Naive B cell (primary cell): Measurements from ENCODE around the gene SH3PXD2A. TPM values are rescaled to one million over a fixed set of nuclear protein-coding genes. Genes with fewer than 3 reads are reported as not detected.

ENCODE experiments used
- ATAC-seq, 2 donors: fragments of 150-1000 bp; cut with Tn5 transposase; 2 replicates each; pipeline ENCODE4 v1.10.0; 2021; ENCODE audit warnings: low read depth in 2 of 2, mild to moderate bottlenecking in 2 of 2, moderate library complexity in 2 of 2
- DNase-seq: peaks from one replicate; pipeline ENCODE4 v3.0.0; 2022
- H3K27ac Mint-ChIP-seq, 6 donors: one replicate each; pipeline ENCODE4 v1.8.0; 2020 to 2022; ENCODE audit warnings: mild to moderate bottlenecking in 6 of 6, mixed read lengths in 6 of 6, moderate library complexity in 5 of 6, inconsistent platforms in 2 of 6
- H3K27me3 Mint-ChIP-seq, 3 donors: one replicate each; pipeline ENCODE4 v1.8.0; 2021 to 2022; ENCODE audit warnings: mixed read lengths in 3 of 3, mild to moderate bottlenecking in 1 of 3
- H3K36me3 Mint-ChIP-seq, 2 donors: one replicate each; pipeline ENCODE4 v1.8.0; 2020 to 2022; ENCODE audit warnings: mixed read lengths in 2 of 2, inconsistent platforms in 1 of 2, mild to moderate bottlenecking in 1 of 2
- H3K4me1 Mint-ChIP-seq, 3 donors: one replicate each; pipeline ENCODE4 v1.8.0; 2020 to 2022; ENCODE audit warnings: mixed read lengths in 3 of 3, inconsistent platforms in 1 of 3, mild to moderate bottlenecking in 1 of 3, moderate library complexity in 1 of 3
- H3K4me3 Mint-ChIP-seq, 8 donors: one replicate each; pipeline ENCODE4 v1.8.0; 2020 to 2022; ENCODE audit warnings: mild to moderate bottlenecking in 8 of 8, mixed read lengths in 8 of 8, moderate library complexity in 8 of 8, inconsistent platforms in 2 of 8
- H3K9me3 Mint-ChIP-seq, 7 donors: one replicate each; pipeline ENCODE4 v1.8.0; 2020 to 2022; ENCODE audit warnings: mixed read lengths in 7 of 7, mild to moderate bottlenecking in 5 of 7, inconsistent platforms in 2 of 7, moderate library complexity in 1 of 7
- polyA plus RNA-seq, 6 donors: library from polyadenylated mRNA; unstranded; fragments of 300-500 nt; fragmentation: Illumina TruSeq; gene quantifications; one replicate each; pipeline ENCODE4 v1.2.3, GENCODE V29; 2021; ENCODE audit warnings: low read depth in 6 of 6

SH3PXD2A gene
- polyA plus RNA-seq, 6 donors from 2014 or later, result 0.47 to 1.4 (median 0.72) TPM; not detected in 1

GRCh38 chr10:103688491-103688890 lies 166.9 kb downstream of the SH3PXD2A start:
- DNase-seq, result no peak
- peaks cover 25 to 35% (median 28%) of the 10 kb centered on the region in 3 donors for H3K4me1 Mint-ChIP-seq

GRCh38 chr10:103687718-103688117 lies 167.7 kb downstream of the SH3PXD2A start:
- no peak overlapping the region for H3K4me3 Mint-ChIP-seq
- H3K27ac Mint-ChIP-seq, result peak overlapping the region in 2 of 6 donors; percentile 1 to 91
- H3K9me3 Mint-ChIP-seq, result no peaks in the 10 kb centered on the region
- peaks cover 22 to 33% (median 26%) of the 10 kb centered on the region in 3 donors for H3K4me1 Mint-ChIP-seq
- H3K27me3 Mint-ChIP-seq, result no peaks in the 10 kb centered on the region
- ATAC-seq, result no peak
- no peak for DNase-seq
- no peaks in the 10 kb centered on the region for H3K36me3 Mint-ChIP-seq

More at GRCh38 chr10:103688491-103688890, 166.9 kb downstream of the SH3PXD2A start:
- ATAC-seq, result no peak
- Mint-ChIP-seq H3K9me3 (no peaks in the 10 kb centered on the region), H3K27ac (peak overlapping the region in 2 of 6 donors; percentile 1 to 70), H3K27me3 (no peaks in the 10 kb centered on the region), H3K36me3 (no peaks in the 10 kb centered on the region), H3K4me3 (no peak overlapping the region)

DNA sequence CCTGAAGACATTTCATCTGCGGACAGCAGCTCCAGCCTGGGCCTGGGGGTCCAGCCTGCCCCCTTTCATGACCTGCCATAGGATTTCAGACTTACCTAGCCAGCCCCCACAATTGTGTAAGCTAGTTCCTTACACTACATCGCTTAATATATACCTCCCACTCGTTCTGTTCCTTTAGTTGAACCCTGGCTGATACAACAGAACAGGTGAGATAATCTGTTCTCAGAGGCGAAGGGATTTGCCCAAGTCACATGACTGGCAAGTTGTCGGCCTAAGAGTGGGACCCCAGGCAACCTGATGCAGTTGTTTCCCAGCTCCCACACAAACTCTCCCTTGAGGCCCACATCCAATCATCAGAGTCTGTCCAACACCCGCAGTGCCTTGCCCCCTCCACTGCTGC lies 168.2 kb downstream of the SH3PXD2A start:
- Mint-ChIP-seq H3K27me3 (no peaks in the 10 kb centered on the region), H3K27ac (peak overlapping the region in 1 of 6 donors; percentile 1), H3K36me3 (no peaks in the 10 kb centered on the region), H3K4me1 (peaks cover 22 to 33% (median 26%) of the 10 kb centered on the region in 3 donors), H3K4me3 (no peak overlapping the region), H3K9me3 (no peaks in the 10 kb centered on the region)
- DNase-seq (no peak), ATAC-seq (no peak)

DNA sequence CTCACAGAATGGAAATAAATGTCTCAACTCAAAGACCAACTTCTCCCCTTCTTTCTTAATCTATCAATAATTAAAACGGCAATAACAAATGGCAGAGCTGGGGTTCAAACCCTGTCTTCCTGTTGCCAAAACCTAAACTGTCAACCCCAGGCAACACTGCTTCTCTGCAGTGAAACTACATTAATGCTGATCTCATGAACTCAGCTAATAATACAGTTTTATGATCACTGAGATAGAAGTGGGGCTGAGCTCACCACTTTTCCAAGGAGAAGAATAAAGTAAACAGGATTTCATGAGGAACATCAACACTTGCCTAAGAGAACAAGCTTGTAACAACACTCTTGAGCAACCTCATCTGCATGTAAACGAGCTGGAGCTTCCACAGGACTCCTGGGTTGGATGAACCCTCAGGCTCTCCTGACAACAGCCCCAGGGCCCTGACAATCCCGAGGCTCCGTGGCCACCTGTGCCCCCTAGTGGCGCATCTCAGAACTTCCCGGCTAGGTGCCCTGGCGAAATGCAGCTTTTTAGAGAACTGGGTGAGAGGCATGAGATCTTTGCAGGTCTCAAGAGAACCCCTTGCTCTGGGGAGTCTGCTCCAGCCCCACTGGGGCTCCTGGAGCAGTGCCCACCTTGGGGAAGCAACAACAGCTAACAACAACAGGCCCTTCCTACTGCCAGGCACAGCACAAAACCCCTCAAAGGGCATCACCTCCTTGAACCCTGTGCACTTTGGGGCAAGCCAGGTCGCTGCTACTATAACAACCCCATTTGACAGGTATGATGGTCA lies 169.3 kb downstream of the SH3PXD2A start:
- peak; percentile 90 to 92 for ATAC-seq
- peak; percentile 70 for DNase-seq
- Mint-ChIP-seq H3K4me3 (peak overlapping the region in 2 of 8 donors; percentile 12 to 40), H3K36me3 (no peaks in the 10 kb centered on the region), H3K27ac (peak overlapping the region in 5 of 6 donors; percentile 44 to 93 (median 80)), H3K9me3 (no peaks in the 10 kb centered on the region), H3K27me3 (no peaks in the 10 kb centered on the region), H3K4me1 (peaks cover 13 to 22% (median 17%) of the 10 kb centered on the region in 3 donors)

GRCh38 chr10:103683851-103684250 lies 171.5 kb downstream of the SH3PXD2A start:
- no peaks in the 10 kb centered on the region for H3K9me3 Mint-ChIP-seq
- no peak for DNase-seq
- H3K4me1 Mint-ChIP-seq, result peaks cover 14 to 28% (median 19%) of the 10 kb centered on the region in 3 donors
- no peaks in the 10 kb centered on the region for H3K36me3 Mint-ChIP-seq
- H3K27me3 Mint-ChIP-seq, result no peaks in the 10 kb centered on the region
- H3K4me3 Mint-ChIP-seq, result no peak overlapping the region
- ATAC-seq, result no peak
- H3K27ac Mint-ChIP-seq, result peak overlapping the region in 2 of 6 donors; percentile 68 to 86

DNA sequence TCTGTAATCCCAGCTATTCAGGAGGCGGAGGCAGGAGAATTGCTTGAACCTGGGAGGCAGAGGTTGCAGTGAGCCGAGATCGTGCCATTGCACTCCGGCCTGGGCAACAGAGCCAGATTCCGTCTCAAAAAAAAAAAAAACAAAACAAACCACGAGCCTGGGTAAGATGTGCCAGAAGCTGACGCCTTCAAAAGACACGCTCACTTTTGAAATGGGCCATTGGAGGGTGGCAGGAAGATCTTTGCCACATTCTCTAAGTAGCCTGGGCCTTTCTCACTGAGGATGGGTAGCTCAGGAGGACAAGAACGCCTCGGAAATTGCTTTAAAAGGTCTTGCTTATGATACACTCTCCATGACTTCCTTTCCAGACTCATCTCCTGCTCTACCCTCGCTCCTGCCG lies 172.7 kb downstream of the SH3PXD2A start:
- Mint-ChIP-seq H3K4me3 (no peak overlapping the region), H3K36me3 (no peaks in the 10 kb centered on the region), H3K27me3 (no peaks in the 10 kb centered on the region), H3K27ac (peak overlapping the region in 3 of 6 donors; percentile 20 to 80 (median 49)), H3K9me3 (no peaks in the 10 kb centered on the region), H3K4me1 (peaks cover 24 to 40% (median 32%) of the 10 kb centered on the region in 3 donors)
- ATAC-seq, result no peak
- no peak for DNase-seq

DNA sequence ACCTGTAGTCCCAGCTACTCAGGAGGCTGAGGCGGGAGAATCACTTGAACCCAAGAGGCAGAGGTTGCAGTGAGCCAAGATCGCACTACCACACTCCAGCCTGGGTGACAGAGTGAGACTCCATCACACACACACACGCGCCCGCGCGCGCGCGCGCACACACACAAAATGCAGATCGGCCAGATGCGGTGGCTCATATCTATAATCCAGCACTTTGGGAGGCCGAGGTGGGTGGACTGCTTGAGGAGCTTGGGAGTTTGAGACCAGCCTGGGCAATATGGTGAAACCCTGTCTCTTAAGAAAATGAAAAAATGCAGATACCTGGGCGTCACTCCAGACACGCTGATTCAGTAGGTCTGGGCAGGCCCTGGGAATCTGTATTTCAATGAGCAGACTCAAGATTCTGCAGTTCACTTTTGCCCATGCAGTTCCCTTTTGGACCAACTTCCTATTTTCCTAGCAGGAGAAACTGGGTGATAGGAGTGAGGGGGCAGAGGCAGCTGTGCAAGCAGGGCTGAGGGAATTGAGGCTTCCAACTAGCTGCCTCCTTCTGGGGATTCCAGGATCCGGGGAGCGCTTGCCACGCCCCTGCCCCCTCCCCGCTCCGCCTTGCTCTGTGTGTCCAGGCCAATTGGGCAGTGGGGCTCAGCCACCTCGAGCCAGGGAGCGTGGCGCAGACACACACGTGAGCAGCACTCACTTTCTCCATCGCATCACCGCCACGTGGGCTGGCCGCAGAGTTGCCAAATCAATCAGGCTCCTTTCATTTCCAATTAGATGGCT lies 173.6 kb downstream of the SH3PXD2A start:
- Mint-ChIP-seq H3K27me3 (no peaks in the 10 kb centered on the region), H3K9me3 (no peaks in the 10 kb centered on the region), H3K4me1 (peaks cover 24 to 43% (median 33%) of the 10 kb centered on the region in 3 donors), H3K4me3 (no peak overlapping the region), H3K27ac (peak overlapping the region in 3 of 6 donors; percentile 24 to 52 (median 49)), H3K36me3 (no peaks in the 10 kb centered on the region)
- ATAC-seq (no peak), DNase-seq (no peak)

DNA sequence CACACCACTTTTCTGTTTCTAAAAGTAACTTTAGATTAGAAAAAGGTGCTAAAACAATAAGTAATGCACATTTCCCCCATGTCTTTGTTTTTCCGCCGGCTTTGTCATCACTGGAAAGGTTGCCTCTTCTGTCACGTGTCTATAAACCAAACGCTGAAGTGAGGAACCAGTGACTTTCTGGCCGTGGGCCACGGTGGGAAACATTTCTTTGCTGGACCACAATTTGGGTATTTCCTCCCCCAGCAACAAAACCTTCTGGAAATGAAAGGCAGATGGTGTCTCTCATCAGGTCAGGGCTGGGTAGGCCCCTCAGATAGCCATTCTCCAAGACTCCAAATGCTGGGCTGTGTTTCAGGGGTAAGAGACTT lies 174.5 kb downstream of the SH3PXD2A start:
- ATAC-seq, result no peak
- Mint-ChIP-seq H3K4me1 (peaks cover 21 to 37% (median 27%) of the 10 kb centered on the region in 3 donors), H3K4me3 (no peak overlapping the region), H3K9me3 (no peaks in the 10 kb centered on the region), H3K36me3 (no peaks in the 10 kb centered on the region), H3K27me3 (no peaks in the 10 kb centered on the region), H3K27ac (peak overlapping the region in 1 of 6 donors; percentile 99)
- no peak for DNase-seq

DNA sequence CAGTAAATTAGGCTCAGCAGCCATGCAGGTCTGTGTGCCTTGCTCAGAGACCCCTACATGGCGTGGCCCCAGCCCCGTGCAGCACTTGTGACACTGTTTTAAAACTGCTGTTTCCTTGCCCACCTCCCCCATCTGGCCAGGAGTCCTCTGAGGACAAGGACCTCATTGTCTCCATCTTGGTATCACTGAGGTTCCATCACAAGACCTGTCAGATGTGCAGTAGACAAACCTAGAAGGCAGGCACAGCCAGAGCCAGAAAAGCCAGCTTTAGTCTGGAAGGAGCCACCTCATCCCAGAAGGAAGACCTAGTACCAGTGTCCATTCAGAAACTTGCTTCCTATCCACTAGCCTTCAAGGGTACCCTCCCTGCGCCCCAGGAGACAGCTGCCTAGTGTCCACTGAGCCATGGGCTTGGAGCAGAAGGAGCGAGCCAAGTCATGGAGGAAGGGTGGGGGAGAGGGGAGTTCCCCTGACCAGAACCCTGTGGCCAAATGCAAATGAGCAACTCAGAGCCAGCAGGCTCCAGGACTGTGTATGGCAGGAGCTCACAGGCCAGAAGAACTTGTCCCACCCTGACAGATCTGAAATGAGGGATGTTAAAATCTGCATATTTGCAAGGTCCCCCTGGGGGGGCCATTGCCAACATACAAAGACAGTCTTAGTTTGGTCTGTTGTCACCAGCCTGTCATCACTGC lies 176.1 kb downstream of the SH3PXD2A start:
- peak overlapping the region in 6 of 8 donors; percentile 19 to 88 (median 54) for H3K4me3 Mint-ChIP-seq
- no peak for DNase-seq
- peaks cover 21 to 31% (median 27%) of the 10 kb centered on the region in 3 donors for H3K4me1 Mint-ChIP-seq
- no peaks in the 10 kb centered on the region for H3K27me3 Mint-ChIP-seq
- ATAC-seq, result no peak
- peak overlapping the region; percentile 91 to 100 (median 98) for H3K27ac Mint-ChIP-seq
- no peaks in the 10 kb centered on the region for H3K9me3 Mint-ChIP-seq
- H3K36me3 Mint-ChIP-seq, result no peaks in the 10 kb centered on the region

DNA sequence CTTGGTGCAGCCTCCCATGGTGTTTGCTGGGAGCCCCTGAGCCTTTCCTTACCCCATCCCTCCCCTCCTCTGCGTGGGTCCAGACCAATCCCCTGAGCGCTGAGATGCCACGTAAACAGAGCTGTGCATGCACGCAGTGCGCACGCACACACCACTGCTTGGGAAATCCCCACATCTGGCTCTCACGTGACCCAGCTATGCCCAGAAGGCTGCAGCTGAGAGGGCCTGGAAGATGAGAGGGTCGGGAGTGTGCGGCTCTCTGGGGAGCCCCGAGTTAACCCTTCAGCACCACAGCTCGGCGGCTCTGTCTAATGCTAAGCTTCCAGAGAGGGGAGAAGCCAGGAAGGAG lies 177.2 kb downstream of the SH3PXD2A start:
- Mint-ChIP-seq H3K4me1 (peaks cover 18 to 29% (median 20%) of the 10 kb centered on the region in 3 donors), H3K4me3 (peak overlapping the region; percentile 67 to 88 (median 82)), H3K9me3 (no peaks in the 10 kb centered on the region), H3K27me3 (no peaks in the 10 kb centered on the region), H3K36me3 (no peaks in the 10 kb centered on the region), H3K27ac (peak overlapping the region; percentile 97 to 100 (median 99))
- ATAC-seq (peak; percentile 94 to 95), DNase-seq (peak; percentile 87)

GRCh38 chr10:103677486-103678177 lies 177.7 kb downstream of the SH3PXD2A start:
- Mint-ChIP-seq H3K27me3 (no peaks in the 10 kb centered on the region), H3K36me3 (no peaks in the 10 kb centered on the region), H3K4me1 (peaks cover 18 to 29% (median 20%) of the 10 kb centered on the region in 3 donors), H3K27ac (peak overlapping the region; percentile 97 to 100 (median 99)), H3K4me3 (peak overlapping the region; percentile 67 to 88 (median 82)), H3K9me3 (no peaks in the 10 kb centered on the region)
- ATAC-seq (peak in 1 of 2 donors; percentile 27), DNase-seq (no peak)

- H3K4me3 Mint-ChIP-seq, result peak overlapping the region in 1 of 8 donors; percentile 37
- DNase-seq (no peak), ATAC-seq (no peak)
- H3K27ac Mint-ChIP-seq, result peak overlapping the region; percentile 96 to 100 (median 97)
- peaks cover 18 to 29% (median 20%) of the 10 kb centered on the region in 3 donors for H3K4me1 Mint-ChIP-seq
- H3K9me3 Mint-ChIP-seq, result no peaks in the 10 kb centered on the region
- H3K36me3 Mint-ChIP-seq, result no peaks in the 10 kb centered on the region
- H3K27me3 Mint-ChIP-seq, result no peaks in the 10 kb centered on the region
These were observed 178.4 kb downstream of the SH3PXD2A start for GRCh38 chr10:103676851-103677417.
